H1 (cell line): ENCODE data around the gene DCLK1. TPM values are rescaled to one million over a fixed set of nuclear protein-coding genes. Genes with fewer than 3 reads are reported as not detected.

Experiments used
- CTCF ChIA-PET: fragments of 300-600 bp; sonication (Branson Sonifier 250); formaldehyde crosslinking; loops from one replicate; lab custom pipeline; 2021; ENCODE audit not compliant: partially characterized antibody; lab: Charles Lee
- POLR2A ChIA-PET: fragments of 300-600 bp; sonication (Branson Sonifier 250); formaldehyde crosslinking; loops from one replicate; lab custom pipeline; 2021; ENCODE audit warnings: inconsistent platforms; ENCODE audit not compliant: partially characterized antibody; lab: Charles Lee
- DNase-seq, 2 experiments: peaks; one replicate each; pipeline versions ENCODE4 v3.0.0 to v3.0.0-alpha.2; 2010 to 2022; ENCODE audit warnings: low spot score in 2 of 2, low read depth in 1 of 2, mixed read lengths in 1 of 2
- FAIRE-seq: peaks from 2 replicates; lab custom pipeline; 2011; peaks lifted over from hg19 to GRCh38; lab: Jason Lieb, UNC
- H2AFZ ChIP-seq: 2 replicates; pipeline ENCODE4 v1.8.1; 2012; ENCODE audit warnings: low read length, inconsistent platforms
- H2AK5ac ChIP-seq: 2 replicates; pipeline ENCODE4 v1.6.1; 2013; ENCODE audit warnings: low read depth, low read length
- H2BK120ac ChIP-seq: replicated peaks from 2 replicates; pipeline ENCODE3; 2013; ENCODE audit warnings: low read depth, low read length, inconsistent platforms
- H2BK12ac ChIP-seq: 2 replicates; pipeline ENCODE4 v1.6.1; 2013; ENCODE audit warnings: low read depth, low read length
- H2BK15ac ChIP-seq: 2 replicates; pipeline ENCODE4 v1.6.1; 2013; ENCODE audit warnings: low read length
- H2BK20ac ChIP-seq: 2 replicates; pipeline ENCODE4 v1.6.1; 2013; ENCODE audit warnings: low read length
- H2BK5ac ChIP-seq: 2 replicates; pipeline ENCODE4 v1.6.1; 2013; ENCODE audit warnings: low read depth, low read length
- H3K14ac ChIP-seq: 2 replicates; pipeline ENCODE4 v1.6.1; 2013; ENCODE audit warnings: inconsistent platforms; ENCODE audit not compliant: insufficient read length
- H3K18ac ChIP-seq: 2 replicates; pipeline ENCODE4 v1.6.1; 2013; ENCODE audit warnings: low read length; ENCODE audit errors: extremely low read depth
- H3K23ac ChIP-seq: 2 replicates; pipeline ENCODE4 v1.6.1; 2013; ENCODE audit warnings: inconsistent platforms; ENCODE audit not compliant: insufficient read length
- H3K23me2 ChIP-seq: 2 replicates; pipeline ENCODE4 v1.6.1; 2013; ENCODE audit warnings: low read depth, low read length
- H3K27ac ChIP-seq: 2 replicates; pipeline ENCODE4 v1.6.1; 2011; ENCODE audit warnings: low read depth, low read length, inconsistent platforms
- H3K27me3 ChIP-seq, 4 experiments: replicated peaks in 1 of 4; 1 replicate in 1 of 4; 2 replicates in 3 of 4; pipeline versions ENCODE4 v1.6.1 to v1.8.1; 2011 to 2013; ENCODE audit warnings: low read length in 3 of 4, mild to moderate bottlenecking in 3 of 4, inconsistent platforms in 2 of 4, mixed read lengths in 2 of 4, moderate library complexity in 1 of 4; ENCODE audit not compliant: control insufficient read depth in 3 of 4, insufficient read depth in 3 of 4; ENCODE audit errors: extremely low read depth in 1 of 4
- H3K36me3 ChIP-seq, 4 experiments: 2 replicates each; pipeline versions ENCODE4 v1.6.1 to v1.8.1; 2011 to 2013; ENCODE audit warnings: mild to moderate bottlenecking in 4 of 4, low read length in 3 of 4, moderate library complexity in 2 of 4, control low read depth in 1 of 4, inconsistent platforms in 1 of 4; ENCODE audit not compliant: insufficient read depth in 4 of 4, control insufficient read depth in 2 of 4
- H3K4ac ChIP-seq: replicated peaks from 2 replicates; pipeline ENCODE3; 2013; ENCODE audit warnings: low read length, low read depth, mixed read lengths, inconsistent platforms; ENCODE audit not compliant: insufficient read length
- H3K4me1 ChIP-seq, 4 experiments: replicated peaks in 1 of 4; 1 replicate in 1 of 4; 2 replicates in 3 of 4; pipeline versions ENCODE4 v1.6.1 to v1.8.1; 2011 to 2013; ENCODE audit warnings: low read length in 3 of 4, inconsistent platforms in 2 of 4, mixed read lengths in 1 of 4; ENCODE audit not compliant: insufficient read depth in 4 of 4, control insufficient read depth in 3 of 4
- H3K4me2 ChIP-seq, 2 experiments: 2 replicates each; pipeline versions ENCODE4 v1.6.1 to v1.8.1; 2011 to 2013; ENCODE audit warnings: low read depth in 2 of 2, low read length in 2 of 2, control low read depth in 1 of 2, inconsistent platforms in 1 of 2, mild to moderate bottlenecking in 1 of 2; ENCODE audit not compliant: insufficient read depth in 1 of 2
- H3K4me3 ChIP-seq, 4 experiments: fragments of 200-600, 300-600 bp in 1 of 4; sonication (generic), shearing (Covaris generic), sonication (Bioruptor Twin) in 1 of 4; 2 replicates each; pipeline versions ENCODE4 v1.5.1 to v1.8.1; 2011 to 2016; ENCODE audit warnings: low read length in 4 of 4, low read depth in 3 of 4, control low read depth in 2 of 4, inconsistent platforms in 2 of 4, mild to moderate bottlenecking in 2 of 4, mixed read lengths in 1 of 4, moderate library complexity in 1 of 4; ENCODE audit not compliant: insufficient read depth in 2 of 4; ENCODE audit errors: extremely low read depth in 1 of 4
- H3K56ac ChIP-seq: replicated peaks from 2 replicates; pipeline ENCODE3; 2013; ENCODE audit warnings: low read depth, mild to moderate bottlenecking, mixed read lengths, low read length, inconsistent platforms; ENCODE audit not compliant: insufficient read length
- H3K79me1 ChIP-seq: 2 replicates; pipeline ENCODE4 v1.6.1; 2013; ENCODE audit warnings: low read depth, low read length, control low read depth
- H3K79me2 ChIP-seq, 2 experiments: 2 replicates each; pipeline versions ENCODE4 v1.6.1 to v1.8.1; 2012 to 2013; ENCODE audit warnings: low read length in 2 of 2, mild to moderate bottlenecking in 2 of 2, inconsistent platforms in 1 of 2; ENCODE audit not compliant: insufficient read depth in 2 of 2, control insufficient read depth in 1 of 2
- H3K9ac ChIP-seq, 4 experiments: replicated peaks in 1 of 4; 1 replicate in 1 of 4; 2 replicates in 3 of 4; pipeline versions ENCODE4 v1.6.1 to v1.8.1; 2011 to 2013; ENCODE audit warnings: low read depth in 3 of 4, low read length in 3 of 4, control low read depth in 2 of 4, mild to moderate bottlenecking in 2 of 4, moderate library complexity in 2 of 4, inconsistent platforms in 1 of 4; ENCODE audit errors: extremely low read depth in 1 of 4
- H3K9me3 ChIP-seq, 2 experiments: 2 replicates each; pipeline versions ENCODE4 v1.6.1 to v1.8.1; 2012 to 2013; ENCODE audit warnings: mild to moderate bottlenecking in 2 of 2, moderate library complexity in 2 of 2, control low read depth in 1 of 2, inconsistent platforms in 1 of 2, low read depth in 1 of 2, low read length in 1 of 2, mixed read lengths in 1 of 2; ENCODE audit not compliant: insufficient read depth in 2 of 2
- H4K20me1 ChIP-seq, 2 experiments: replicated peaks in 1 of 2; 2 replicates each; pipeline versions ENCODE3 to v1.8.1; 2011 to 2013; ENCODE audit warnings: inconsistent platforms in 2 of 2, low read length in 2 of 2, mild to moderate bottlenecking in 1 of 2; ENCODE audit not compliant: insufficient read depth in 2 of 2, control insufficient read depth in 1 of 2
- H4K5ac ChIP-seq: 2 replicates; pipeline ENCODE4 v1.6.1; 2013; ENCODE audit warnings: low read length, low read depth, mixed read lengths, inconsistent platforms; ENCODE audit not compliant: insufficient read length
- H4K8ac ChIP-seq: 2 replicates; pipeline ENCODE4 v1.8.0; 2013; ENCODE audit warnings: mild to moderate bottlenecking, moderate library complexity, low read length, inconsistent platforms; ENCODE audit not compliant: insufficient read depth; ENCODE audit errors: extremely low read depth
- H4K91ac ChIP-seq: replicated peaks from 2 replicates; pipeline ENCODE3; 2013; ENCODE audit warnings: low read length, mixed read lengths, inconsistent platforms; ENCODE audit not compliant: insufficient read length
- ASH2L ChIP-seq: fragments of 200-600, 300-600 bp; sonication (generic); IDR thresholded peaks from one replicate; pipeline ENCODE4 v1.7.1; 2017; ENCODE audit warnings: low read length
- BACH1 ChIP-seq: IDR thresholded peaks from 2 replicates; pipeline ENCODE4 v1.6.1; 2012; ENCODE audit warnings: low read length, improper control_type of control experiment
- CBX8 ChIP-seq: fragments of 300-800, 300-1000 bp; sonication (generic); IDR thresholded peaks from 2 replicates; pipeline ENCODE4 v1.7.1; 2016; ENCODE audit warnings: low read depth, low read length, borderline replicate concordance
- CHD2 ChIP-seq: IDR thresholded peaks from 2 replicates; pipeline ENCODE4 v1.6.1; 2012; ENCODE audit warnings: low read length, improper control_type of control experiment
- CTBP2 ChIP-seq: IDR thresholded peaks from 2 replicates; pipeline ENCODE4 v1.7.0; 2011; ENCODE audit warnings: borderline replicate concordance, mild to moderate bottlenecking, moderate library complexity, mixed read lengths, low read length; ENCODE audit not compliant: insufficient read depth, insufficient read length
- EP300 ChIP-seq, 2 experiments: IDR thresholded peaks; 1 replicate in 1 of 2; 2 replicates in 1 of 2; pipeline ENCODE4 v1.6.1; 2011 to 2012; ENCODE audit warnings: low read depth in 2 of 2, low read length in 2 of 2, mild to moderate bottlenecking in 2 of 2, borderline replicate concordance in 1 of 2, inconsistent platforms in 1 of 2, moderate library complexity in 1 of 2
- GABPA ChIP-seq: IDR thresholded peaks from 2 replicates; pipeline ENCODE4 v1.6.1; 2011; ENCODE audit warnings: mild to moderate bottlenecking, low read length, moderate library complexity, borderline replicate concordance; ENCODE audit not compliant: insufficient read depth
- HDAC6 ChIP-seq: IDR thresholded peaks from one replicate; pipeline ENCODE4 v1.7.1; 2012; ENCODE audit warnings: low read depth, mild to moderate bottlenecking, inconsistent platforms, low read length, moderate library complexity
- MAFK ChIP-seq: IDR thresholded peaks from 2 replicates; pipeline ENCODE4 v1.6.1; 2012; ENCODE audit warnings: low read depth, mild to moderate bottlenecking, improper control_type of control experiment, low read length
- NANOG ChIP-seq: IDR thresholded peaks from 2 replicates; pipeline ENCODE4 v1.6.1; 2011; ENCODE audit warnings: low read length, low read depth, mild to moderate bottlenecking, inconsistent platforms; ENCODE audit not compliant: insufficient read depth, poor library complexity, severe bottlenecking
- NRF1 ChIP-seq: IDR thresholded peaks from 2 replicates; pipeline ENCODE4 v1.6.1; 2011; ENCODE audit warnings: mild to moderate bottlenecking, low read depth, low read length, improper control_type of control experiment
- RBBP5 ChIP-seq: IDR thresholded peaks from 2 replicates; pipeline ENCODE4 v1.7.1; 2012; ENCODE audit warnings: low read depth, mild to moderate bottlenecking, inconsistent platforms, low read length, moderate library complexity, borderline replicate concordance
- TCF12 ChIP-seq: IDR thresholded peaks from 2 replicates; pipeline ENCODE4 v1.6.1; 2011; ENCODE audit warnings: low read depth, mild to moderate bottlenecking, low read length
- ZNF274 ChIP-seq: IDR thresholded peaks from 2 replicates; pipeline ENCODE4 v1.7.0; 2012; ENCODE audit warnings: low read length, borderline replicate concordance; ENCODE audit errors: extremely low read depth
- WGBS, 2 experiments: shearing (Covaris generic) in 1 of 2; methylation state at CpG; one replicate each; pipeline versions ENCODE4 v1.1.6 to v1.1.7; 2013 to 2015; ENCODE audit warnings: low lambda C conversion rate in 2 of 2, mixed read lengths in 2 of 2, inconsistent platforms in 1 of 2, low coverage in 1 of 2, missing lambda C conversion rate in 1 of 2; ENCODE audit not compliant: insufficient replicate concordance in 2 of 2, insufficient coverage in 1 of 2, insufficient read length in 1 of 2; ENCODE audit errors: extremely low coverage in 1 of 2, missing lambda C conversion rate in 1 of 2; 5-methylcytosine and 5-hydroxymethylcytosine counted together
- polyA plus RNA-seq, 7 experiments: library from polyadenylated mRNA; depleted of rRNA in 3 of 7; stranded (reverse) in 5 of 7; unstranded in 2 of 7; fragments of >200 nt in 5 of 7; fragments of 200-250 nt in 2 of 7; gene quantifications; 1 replicate in 5 of 7; 2 replicates in 1 of 7; 4 replicates in 1 of 7; pipeline versions ENCODE4 v1.2.1 to v1.2.3, GENCODE V29; 2011 to 2013; ENCODE audit warnings: missing spikeins in 2 of 7, mixed read lengths in 2 of 7
- total RNA-seq: library from RNA; stranded (reverse); fragmentation: NEBNext Ultra II Directional; extraction: Animal tissue kit (Norgen Biotek cat#: 25700); gene quantifications from 2 replicates; pipeline ENCODE4 v1.2.1, GENCODE V29; 2021

The DCLK1 gene
- total and polyA plus RNA-seq, 2 of the 8 experiments (the other 6 are each of a cell fraction or from before 2014, with no cell fraction given): 22.8 to 41.0 TPM

DNA sequence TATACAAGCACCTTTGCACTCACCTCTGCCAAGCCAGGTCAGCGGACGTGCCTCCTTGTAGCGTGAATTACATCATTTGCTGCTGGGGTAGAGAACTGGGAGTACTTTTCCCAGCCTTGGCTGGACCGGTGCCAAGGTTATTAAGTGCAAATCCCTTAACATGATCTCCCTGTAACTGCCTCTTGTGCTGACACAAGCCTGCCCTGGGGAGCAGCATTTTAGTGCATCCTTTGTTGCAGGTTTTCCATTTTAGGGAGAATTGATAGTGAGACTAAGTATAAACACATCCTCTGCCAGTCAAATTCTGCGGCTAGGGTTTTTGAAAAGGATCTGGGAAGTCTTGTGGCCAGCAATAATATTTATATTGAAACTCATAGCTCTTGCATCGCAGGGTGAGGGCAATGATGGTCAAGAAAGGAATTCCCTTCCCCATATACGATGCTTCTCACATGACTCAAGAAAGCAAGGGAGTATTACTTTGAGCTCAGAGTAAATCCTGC, 32.7 kb upstream of the DCLK1 start:
- no peaks in the 10 kb centered on the region for H3K9me3 ChIP-seq
- no peak overlapping the region for H2BK15ac ChIP-seq
- no peaks in the 10 kb centered on the region for H3K79me1 ChIP-seq
- no peaks in the 10 kb centered on the region for H3K27me3 ChIP-seq
- no peak overlapping the region for H3K4ac ChIP-seq
- DNase-seq: no peak
- H3K56ac ChIP-seq: no peak overlapping the region
- H3K4me1 ChIP-seq: peaks cover 3 to 7% (median 5%) of the 10 kb centered on the region in 4 experiments; a peak in 4 of 7 replicates
- H2BK120ac ChIP-seq: no peak overlapping the region
- H3K4me2 ChIP-seq: no peak overlapping the region
- peak overlapping the region; percentile 31 for H2AFZ ChIP-seq
- no peak overlapping the region for H2BK5ac ChIP-seq
- no peaks in the 10 kb centered on the region for H3K23me2 ChIP-seq
- no peak overlapping the region for H4K91ac ChIP-seq
- 0 out of 2 replicates have a peak overlapping the region, but pooled peaks have one; percentile 54 for H4K8ac ChIP-seq
- H3K36me3 ChIP-seq: no peaks in the 10 kb centered on the region
- no peaks in the 10 kb centered on the region for H4K20me1 ChIP-seq
- H2AK5ac ChIP-seq: no peak overlapping the region
- H3K23ac ChIP-seq: no peak overlapping the region
- H3K4me3 ChIP-seq: no peak overlapping the region
- no peak overlapping the region for H3K14ac ChIP-seq
- no peak for FAIRE-seq
- no peak overlapping the region for H4K5ac ChIP-seq
- H2BK20ac ChIP-seq: no peak overlapping the region
- H3K27ac ChIP-seq: no peak overlapping the region
- WGBS, 2 experiments: 79% methylated on average over 7 of the region's 7 CpGs; no CpG with 5 or more reads in 1 of the 2 experiments
- CTCF ChIA-PET: interaction anchor here (0.9 to 1.8 kb wide), 3 partner anchors 9 to 185 kb away, joined by 3 to 5 read pairs (median 4); no protein-coding TSS in a partner anchor
- no peak overlapping the region for H2BK12ac ChIP-seq
- H3K9ac ChIP-seq: no peak overlapping the region
- H3K18ac ChIP-seq: no peak overlapping the region
- POLR2A ChIA-PET: interaction anchor here (0.6 to 0.7 kb wide), 2 partner anchors 185 to 836 kb away, joined by 3 to 4 read pairs; no protein-coding TSS in a partner anchor
- no peaks in the 10 kb centered on the region for H3K79me2 ChIP-seq
- TF ChIP-seq TCF12: no peak
- TF ChIP-seq ASH2L: no peak
- no peak for TF ChIP-seq BACH1
- no peak for TF ChIP-seq NANOG
- no peak for TF ChIP-seq HDAC6
- no peak for TF ChIP-seq CBX8
- no peak for TF ChIP-seq GABPA
- no peak for TF ChIP-seq NRF1
- TF ChIP-seq ZNF274: no peak
- no peak for TF ChIP-seq RBBP5
- TF ChIP-seq EP300 (IDR thresholded peaks at IDR 0.05; ENCODE audit: borderline replicate concordance in 1 of 2, low read depth in 2 of 2, low read length in 2 of 2): no peak
- TF ChIP-seq CHD2: no peak
- no peak for TF ChIP-seq CTBP2
- TF ChIP-seq MAFK: no peak
